ENCODE data around the gene WNT2B. TPM values are rescaled to one million over a fixed set of nuclear protein-coding genes. Genes with fewer than 3 reads are reported as not detected.

The WNT2B gene
- total and polyA plus RNA-seq, 2 donors (not counting 1 experiment from before 2014, with no cell fraction given), result 0.54 to 5.2 TPM

GRCh38 chr1:112528076-112528475 lies 19.3 kb downstream of the WNT2B start:
- no peak overlapping the region for H3K4me3 ChIP-seq (ENCODE audit: control extremely low read depth in 1 of 5, extremely low read depth in 1 of 5, insufficient read depth in 1 of 5, low read depth in 2 of 5, low read length in 4 of 5)
- Mint-ChIP-seq H3K4me3 (no peak overlapping the region), H3K9me3 (ENCODE audit: insufficient read depth) (no peaks in the 10 kb centered on the region), H3K27me3 (no peaks in the 10 kb centered on the region), H3K4me1 (no peaks in the 10 kb centered on the region), H3K27ac (no peak overlapping the region)
- ATAC-seq (ENCODE audit: low read depth) (no peak), DNase-seq (no peak)
- no peak for TF ChIP-seq EZH2 (IDR thresholded peaks at IDR 0.05; ENCODE audit: borderline replicate concordance, insufficient read depth, low read depth, low read length, poor library complexity, severe bottlenecking)
- no peak for TF ChIP-seq CTCF (IDR thresholded peaks at IDR 0.05)
- H3K4me2 ChIP-seq (replicated peaks; ENCODE audit: low read depth, low read length, poor library complexity, severe bottlenecking), result no peak overlapping the region
- H3K27ac ChIP-seq (ENCODE audit: low read length in 2 of 2), result no peak overlapping the region
- H3K9me3 ChIP-seq (ENCODE audit: control extremely low read depth in 1 of 3, control insufficient read depth in 2 of 3, insufficient read depth in 1 of 3, low read length in 2 of 3), result no peaks in the 10 kb centered on the region
- intact Hi-C loops (cut with micrococcal nuclease), result no loop called here
- no peak overlapping the region for H3K9ac ChIP-seq (ENCODE audit: low read length)
- H3K27me3 ChIP-seq (replicated peaks in 1 of 4; ENCODE audit: control extremely low read depth in 1 of 4, control insufficient read depth in 3 of 4, insufficient read depth in 4 of 4, low read length in 3 of 4), result no peaks in the 10 kb centered on the region
- no peaks in the 10 kb centered on the region for H3K79me2 ChIP-seq (ENCODE audit: control insufficient read depth, insufficient read depth, low read length)
- POLR2A ChIA-PET, result no interaction called here
- CTCF ChIA-PET, result no interaction called here
- no peaks in the 10 kb centered on the region for H3K4me1 ChIP-seq (ENCODE audit: control insufficient read depth in 2 of 2, insufficient read depth in 2 of 2, low read length in 2 of 2)
- H3K36me3 ChIP-seq (replicated peaks in 1 of 2; ENCODE audit: control extremely low read depth in 1 of 2, control insufficient read depth in 1 of 2, extremely low read depth in 1 of 2, insufficient read depth in 2 of 2, low read length in 1 of 2), result peaks cover 0 to 4% of the 10 kb centered on the region in 2 experiments
- no peak overlapping the region for H2AFZ ChIP-seq (ENCODE audit: insufficient read depth, low read depth, low read length, poor library complexity, severe bottlenecking)
- no peaks in the 10 kb centered on the region for H4K20me1 ChIP-seq (ENCODE audit: control insufficient read depth, insufficient read depth, low read length, poor library complexity, severe bottlenecking)

- H3K4me1 Mint-ChIP-seq, result no peaks in the 10 kb centered on the region
- Histone ChIP-seq H3K36me3 (replicated peaks in 1 of 2; ENCODE audit: control extremely low read depth in 1 of 2, control insufficient read depth in 1 of 2, extremely low read depth in 1 of 2, insufficient read depth in 2 of 2, low read length in 1 of 2) (peaks cover 0 to 4% of the 10 kb centered on the region in 2 experiments), H3K9me3 (ENCODE audit: control extremely low read depth in 1 of 3, control insufficient read depth in 2 of 3, insufficient read depth in 1 of 3, low read length in 2 of 3) (no peaks in the 10 kb centered on the region), H3K27me3 (replicated peaks in 1 of 4; ENCODE audit: control extremely low read depth in 1 of 4, control insufficient read depth in 3 of 4, insufficient read depth in 4 of 4, low read length in 3 of 4) (no peaks in the 10 kb centered on the region), H4K20me1 (ENCODE audit: control insufficient read depth, insufficient read depth, low read length, poor library complexity, severe bottlenecking) (no peaks in the 10 kb centered on the region), H2AFZ (ENCODE audit: insufficient read depth, low read depth, low read length, poor library complexity, severe bottlenecking) (no peak overlapping the region), H3K4me2 (replicated peaks; ENCODE audit: low read depth, low read length, poor library complexity, severe bottlenecking) (no peak overlapping the region), H3K4me1 (ENCODE audit: control insufficient read depth in 2 of 2, insufficient read depth in 2 of 2, low read length in 2 of 2) (no peaks in the 10 kb centered on the region), H3K4me3 (ENCODE audit: control extremely low read depth in 1 of 5, extremely low read depth in 1 of 5, insufficient read depth in 1 of 5, low read depth in 2 of 5, low read length in 4 of 5) (no peak overlapping the region), H3K27ac (ENCODE audit: low read length in 2 of 2) (no peak overlapping the region), H3K79me2 (ENCODE audit: control insufficient read depth, insufficient read depth, low read length) (no peaks in the 10 kb centered on the region), H3K9ac (ENCODE audit: low read length) (no peak overlapping the region)
- intact Hi-C loops (cut with micrococcal nuclease), result no loop called here
- no peak for ATAC-seq (ENCODE audit: low read depth)
- no peaks in the 10 kb centered on the region for H3K9me3 Mint-ChIP-seq (ENCODE audit: insufficient read depth)
- CTCF ChIA-PET, result no interaction called here
- POLR2A ChIA-PET, result no interaction called here
- no peak overlapping the region for H3K4me3 Mint-ChIP-seq
- no peak overlapping the region for H3K27ac Mint-ChIP-seq
- no peak for TF ChIP-seq EZH2 (IDR thresholded peaks at IDR 0.05; ENCODE audit: borderline replicate concordance, insufficient read depth, low read depth, low read length, poor library complexity, severe bottlenecking)
- no peak for TF ChIP-seq CTCF (IDR thresholded peaks at IDR 0.05)
- DNase-seq, result no peak
- H3K27me3 Mint-ChIP-seq, result no peaks in the 10 kb centered on the region
Measured at GRCh38 chr1:112529301-112529700, 20.5 kb downstream of the WNT2B start.
